CD14-positive monocyte (primary cell): ENCODE measurements around the gene FRAS1. TPM values are rescaled to one million over a fixed set of nuclear protein-coding genes. Genes with fewer than 3 reads are reported as not detected.

Experiments used
- DNase-seq, 3 donors: peaks; one replicate each; pipeline ENCODE4 v3.0.0-alpha.2; 2011 to 2022
- H2AFZ ChIP-seq: 2 replicates; pipeline ENCODE4 v1.6.0; 2012; ENCODE audit warnings: mild to moderate bottlenecking, low read depth, low read length, inconsistent platforms; ENCODE audit not compliant: insufficient read depth, poor library complexity, severe bottlenecking
- H3K27ac ChIP-seq, 2 donors: 1 replicate in 1 of 2; 2 replicates in 1 of 2; pipeline ENCODE4 v1.5.1; 2012 to 2013; ENCODE audit warnings: low read length in 2 of 2, control low read depth in 1 of 2, inconsistent platforms in 1 of 2, low read depth in 1 of 2, mild to moderate bottlenecking in 1 of 2
- H3K27me3 ChIP-seq, 2 donors: one replicate each; pipeline versions ENCODE4 v1.6.0 to v1.6.1; 2011 to 2013; ENCODE audit warnings: low read length in 2 of 2; ENCODE audit not compliant: control insufficient read depth in 2 of 2, insufficient read depth in 2 of 2
- H3K36me3 ChIP-seq, 2 donors: replicated peaks in 1 of 2; 1 replicate in 1 of 2; 2 replicates in 1 of 2; pipeline versions ENCODE4 v1.5.1 to v1.6.1; 2012 to 2013; ENCODE audit warnings: low read length in 2 of 2, control low read depth in 1 of 2, inconsistent platforms in 1 of 2, mild to moderate bottlenecking in 1 of 2; ENCODE audit not compliant: insufficient read depth in 2 of 2, control insufficient read depth in 1 of 2
- H3K4me1 ChIP-seq, 2 donors: 1 replicate in 1 of 2; 2 replicates in 1 of 2; pipeline versions ENCODE4 v1.5.1 to v1.6.1; 2012 to 2013; ENCODE audit warnings: low read length in 2 of 2, control low read depth in 1 of 2, inconsistent platforms in 1 of 2, mild to moderate bottlenecking in 1 of 2, moderate library complexity in 1 of 2; ENCODE audit not compliant: insufficient read depth in 2 of 2, control insufficient read depth in 1 of 2
- H3K4me2 ChIP-seq: replicated peaks from 2 replicates; pipeline ENCODE3; 2012; ENCODE audit warnings: low read length, moderate library complexity, mild to moderate bottlenecking; ENCODE audit not compliant: poor library complexity, severe bottlenecking; ENCODE audit errors: extremely low read depth
- H3K4me3 ChIP-seq, 3 experiments: fragments of 200-600 bp in 1 of 3; sonication (generic) in 1 of 3; replicated peaks in 1 of 3; 1 replicate in 2 of 3; 2 replicates in 1 of 3; pipeline ENCODE4 v1.5.1; 2011 to 2013; ENCODE audit warnings: low read length in 3 of 3, mild to moderate bottlenecking in 3 of 3, control low read depth in 2 of 3, low read depth in 2 of 3, inconsistent platforms in 1 of 3, moderate library complexity in 1 of 3
- H3K79me2 ChIP-seq: 2 replicates; pipeline ENCODE4 v1.6.0; 2012; ENCODE audit warnings: mild to moderate bottlenecking, control low read depth, inconsistent platforms, low read length, moderate library complexity; ENCODE audit not compliant: insufficient read depth
- H3K9ac ChIP-seq: 2 replicates; pipeline ENCODE4 v1.6.0; 2017; ENCODE audit warnings: low read length, mild to moderate bottlenecking; ENCODE audit not compliant: insufficient read depth, poor library complexity, severe bottlenecking
- H3K9me3 ChIP-seq, 2 donors: replicated peaks in 1 of 2; 1 replicate in 1 of 2; 2 replicates in 1 of 2; pipeline versions ENCODE4 v1.5.1 to v1.6.1; 2012 to 2013; ENCODE audit warnings: low read length in 2 of 2, control low read depth in 1 of 2; ENCODE audit not compliant: control insufficient read depth in 1 of 2, insufficient read depth in 1 of 2
- H4K20me1 ChIP-seq: 2 replicates; pipeline ENCODE4 v1.6.0; 2012; ENCODE audit warnings: mild to moderate bottlenecking, low read length, control low read depth, moderate library complexity; ENCODE audit not compliant: insufficient read depth
- H3K27ac Mint-ChIP-seq, 7 donors: one replicate each; pipeline ENCODE4 v1.8.0; 2020; ENCODE audit warnings: mild to moderate bottlenecking in 7 of 7, mixed read lengths in 7 of 7, moderate library complexity in 6 of 7, inconsistent platforms in 2 of 7
- H3K27me3 Mint-ChIP-seq, 3 donors: one replicate each; pipeline ENCODE4 v1.8.0; 2021 to 2022; ENCODE audit warnings: low read depth in 3 of 3, mild to moderate bottlenecking in 3 of 3, mixed read lengths in 3 of 3, moderate library complexity in 3 of 3, inconsistent platforms in 1 of 3
- H3K36me3 Mint-ChIP-seq, 2 donors: one replicate each; pipeline ENCODE4 v1.8.0; 2020; ENCODE audit warnings: mixed read lengths in 2 of 2, inconsistent platforms in 1 of 2, mild to moderate bottlenecking in 1 of 2
- H3K4me1 Mint-ChIP-seq: one replicate; pipeline ENCODE4 v1.8.0; 2020; ENCODE audit warnings: mild to moderate bottlenecking, mixed read lengths
- H3K4me3 Mint-ChIP-seq, 2 donors: one replicate each; pipeline ENCODE4 v1.8.0; 2020; ENCODE audit warnings: mild to moderate bottlenecking in 2 of 2, mixed read lengths in 2 of 2, moderate library complexity in 1 of 2
- H3K9me3 Mint-ChIP-seq, 7 donors: one replicate each; pipeline ENCODE4 v1.8.0; 2020 to 2022; ENCODE audit warnings: mixed read lengths in 7 of 7, mild to moderate bottlenecking in 6 of 7, moderate library complexity in 6 of 7, inconsistent platforms in 2 of 7
- WGBS: methylation state at CpG from one replicate; pipeline ENCODE4 v1.1.5; 2013; ENCODE audit warnings: missing lambda C conversion rate; ENCODE audit not compliant: insufficient coverage; 5-methylcytosine and 5-hydroxymethylcytosine counted together
- intact Hi-C, 2 donors: fragments of 100-400 bp; cut with micrococcal nuclease; formaldehyde crosslinking; loops; one replicate each; pipeline versions ENCODE4 v1.15.0 to v1.15.1; 2023
- polyA plus RNA-seq, 3 donors: library from polyadenylated mRNA; depleted of rRNA in 1 of 3; unstranded in 2 of 3; stranded (reverse) in 1 of 3; fragments of 300-500 nt in 2 of 3; fragments of >200 nt in 1 of 3; fragmentation: Illumina TruSeq in 2 of 3; gene quantifications; 1 replicate in 2 of 3; 2 replicates in 1 of 3; pipeline ENCODE4 v1.2.3, GENCODE V29; 2012 to 2021
- TF ChIP-seq, protein P1 (sequence below): fragments of 200-600 bp; IDR thresholded peaks from one replicate; pipeline ENCODE4 v1.8.0; 2022; ENCODE audit warnings: antibody characterized with exemption, mild to moderate bottlenecking

FRAS1 gene
- polyA plus RNA-seq, 3 donors: not detected

GRCh38 chr4:78424461-78424860 is 367.3 kb downstream of the FRAS1 start:
- no peak for DNase-seq
- no peaks in the 10 kb centered on the region for H3K36me3 ChIP-seq
- H3K79me2 ChIP-seq: no peaks in the 10 kb centered on the region
- Mint-ChIP-seq H3K27me3 (peaks cover 2 to 9% (median 2%) of the 10 kb centered on the region in 3 donors), H3K4me3 (no peak overlapping the region), H3K4me1 (no peaks in the 10 kb centered on the region), H3K9me3 (peaks cover 1 to 10% (median 7%) of the 10 kb centered on the region in 7 donors), H3K27ac (no peak overlapping the region), H3K36me3 (no peaks in the 10 kb centered on the region)
- TF ChIP-seq, protein P1, sequence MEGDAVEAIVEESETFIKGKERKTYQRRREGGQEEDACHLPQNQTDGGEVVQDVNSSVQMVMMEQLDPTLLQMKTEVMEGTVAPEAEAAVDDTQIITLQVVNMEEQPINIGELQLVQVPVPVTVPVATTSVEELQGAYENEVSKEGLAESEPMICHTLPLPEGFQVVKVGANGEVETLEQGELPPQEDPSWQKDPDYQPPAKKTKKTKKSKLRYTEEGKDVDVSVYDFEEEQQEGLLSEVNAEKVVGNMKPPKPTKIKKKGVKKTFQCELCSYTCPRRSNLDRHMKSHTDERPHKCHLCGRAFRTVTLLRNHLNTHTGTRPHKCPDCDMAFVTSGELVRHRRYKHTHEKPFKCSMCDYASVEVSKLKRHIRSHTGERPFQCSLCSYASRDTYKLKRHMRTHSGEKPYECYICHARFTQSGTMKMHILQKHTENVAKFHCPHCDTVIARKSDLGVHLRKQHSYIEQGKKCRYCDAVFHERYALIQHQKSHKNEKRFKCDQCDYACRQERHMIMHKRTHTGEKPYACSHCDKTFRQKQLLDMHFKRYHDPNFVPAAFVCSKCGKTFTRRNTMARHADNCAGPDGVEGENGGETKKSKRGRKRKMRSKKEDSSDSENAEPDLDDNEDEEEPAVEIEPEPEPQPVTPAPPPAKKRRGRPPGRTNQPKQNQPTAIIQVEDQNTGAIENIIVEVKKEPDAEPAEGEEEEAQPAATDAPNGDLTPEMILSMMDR: no peak
- H3K27me3 ChIP-seq: no peaks in the 10 kb centered on the region
- H3K9me3 ChIP-seq: no peaks in the 10 kb centered on the region
- no peak overlapping the region for H3K9ac ChIP-seq
- no peak overlapping the region for H3K27ac ChIP-seq
- no peaks in the 10 kb centered on the region for H4K20me1 ChIP-seq
- no peak overlapping the region for H3K4me2 ChIP-seq
- no peaks in the 10 kb centered on the region for H3K4me1 ChIP-seq
- H2AFZ ChIP-seq: no peak overlapping the region
- no peak overlapping the region for H3K4me3 ChIP-seq
- intact Hi-C loops: no loop called here

- no peak for DNase-seq
- peaks cover 1 to 6% (median 4%) of the 10 kb centered on the region in 7 donors for H3K9me3 Mint-ChIP-seq
Measured at GRCh38 chr4:78426972-78427371, 369.8 kb downstream of the FRAS1 start.

More at GRCh38 chr4:78426972-78427371, 369.8 kb downstream of the FRAS1 start:
- no peaks in the 10 kb centered on the region for H3K36me3 ChIP-seq
- H3K9ac ChIP-seq: no peak overlapping the region
- no peaks in the 10 kb centered on the region for H3K9me3 ChIP-seq
- TF ChIP-seq, protein P1: no peak
- no peaks in the 10 kb centered on the region for H3K4me1 ChIP-seq
- Mint-ChIP-seq H3K36me3 (no peaks in the 10 kb centered on the region), H3K27me3 (peaks cover 2 to 4% (median 2%) of the 10 kb centered on the region in 3 donors), H3K27ac (no peak overlapping the region), H3K4me3 (no peak overlapping the region), H3K4me1 (no peaks in the 10 kb centered on the region)
- no peaks in the 10 kb centered on the region for H4K20me1 ChIP-seq
- no peak overlapping the region for H3K27ac ChIP-seq
- intact Hi-C loops: no loop called here
- no peaks in the 10 kb centered on the region for H3K79me2 ChIP-seq
- no peaks in the 10 kb centered on the region for H3K27me3 ChIP-seq
- no peak overlapping the region for H3K4me3 ChIP-seq
- no peak overlapping the region for H2AFZ ChIP-seq
- 100% methylated on average over 1 of the region's 2 CpGs for WGBS
- H3K4me2 ChIP-seq: no peak overlapping the region
